SU-DHL-6 (cell line): ENCODE results near the gene KIF3A.

ENCODE experiments used
- EZH2phosphoT487 ChIP-seq: fragments of 200-600 bp; sonication (generic), shearing (Covaris generic); conservative IDR thresholded peaks from 2 replicates; pipeline ENCODE4 v1.6.1; 2018; ENCODE audit warnings: mild to moderate bottlenecking, antibody characterized with exemption, low read length, moderate library complexity, mixed read lengths
- TF ChIP-seq, protein P1 (sequence below): fragments of 200-600 bp; sonication (generic); IDR thresholded peaks from one replicate; pipeline ENCODE4 v1.5.1; 2017; ENCODE audit warnings: antibody characterized with exemption, mild to moderate bottlenecking, low read length, moderate library complexity; ENCODE audit not compliant: insufficient read depth, poor library complexity, severe bottlenecking

DNA sequence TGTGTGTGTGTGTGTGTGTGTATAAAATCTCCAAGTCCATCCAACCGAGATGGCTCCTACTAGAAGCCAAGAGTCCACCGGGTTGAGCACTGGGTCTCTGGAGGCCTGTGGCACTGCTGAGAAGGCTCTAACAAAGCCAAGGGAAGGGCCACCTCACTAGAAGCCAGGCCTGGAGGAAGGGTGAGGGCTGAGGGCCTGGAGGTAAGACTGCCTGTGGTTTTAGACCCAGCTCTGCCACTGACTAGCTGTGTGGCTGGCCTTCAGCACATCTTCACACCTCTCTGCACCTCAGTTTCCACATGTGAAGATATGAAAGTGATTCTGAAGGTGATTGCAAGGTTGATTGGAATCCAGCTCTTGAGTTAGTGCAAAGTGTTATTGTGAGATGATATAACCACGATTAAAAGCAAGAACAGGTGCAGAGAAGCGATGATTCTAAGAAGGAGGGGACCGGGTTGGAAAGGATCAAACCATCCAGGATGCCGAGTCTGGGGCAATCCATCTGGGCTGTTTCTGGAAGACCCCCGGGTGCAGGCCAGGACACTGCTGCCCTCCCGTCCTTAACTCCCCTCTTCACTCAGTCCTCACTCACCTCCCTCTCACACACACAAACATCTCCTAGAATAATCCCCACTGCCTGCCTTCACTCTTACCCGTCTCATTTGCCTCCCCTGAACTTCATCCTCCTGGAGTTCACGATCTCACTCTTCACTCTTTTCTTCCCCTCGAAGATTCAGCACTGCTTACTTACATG, 61.2 kb downstream of the KIF3A start:
- TF ChIP-seq, protein P1, sequence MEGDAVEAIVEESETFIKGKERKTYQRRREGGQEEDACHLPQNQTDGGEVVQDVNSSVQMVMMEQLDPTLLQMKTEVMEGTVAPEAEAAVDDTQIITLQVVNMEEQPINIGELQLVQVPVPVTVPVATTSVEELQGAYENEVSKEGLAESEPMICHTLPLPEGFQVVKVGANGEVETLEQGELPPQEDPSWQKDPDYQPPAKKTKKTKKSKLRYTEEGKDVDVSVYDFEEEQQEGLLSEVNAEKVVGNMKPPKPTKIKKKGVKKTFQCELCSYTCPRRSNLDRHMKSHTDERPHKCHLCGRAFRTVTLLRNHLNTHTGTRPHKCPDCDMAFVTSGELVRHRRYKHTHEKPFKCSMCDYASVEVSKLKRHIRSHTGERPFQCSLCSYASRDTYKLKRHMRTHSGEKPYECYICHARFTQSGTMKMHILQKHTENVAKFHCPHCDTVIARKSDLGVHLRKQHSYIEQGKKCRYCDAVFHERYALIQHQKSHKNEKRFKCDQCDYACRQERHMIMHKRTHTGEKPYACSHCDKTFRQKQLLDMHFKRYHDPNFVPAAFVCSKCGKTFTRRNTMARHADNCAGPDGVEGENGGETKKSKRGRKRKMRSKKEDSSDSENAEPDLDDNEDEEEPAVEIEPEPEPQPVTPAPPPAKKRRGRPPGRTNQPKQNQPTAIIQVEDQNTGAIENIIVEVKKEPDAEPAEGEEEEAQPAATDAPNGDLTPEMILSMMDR, result no peak
- TF ChIP-seq EZH2phosphoT487, result no peak
